ENCODE measurements around the gene ANO10. TPM values are rescaled to one million over a fixed set of nuclear protein-coding genes. Genes with fewer than 3 reads are reported as not detected.
A peak's percentile ranks its signal among the peaks of the same experiment; 100 is the strongest.
"Not testable (repeated sequence)": the region's sequence is repeated elsewhere in the genome, so short reads cannot be mapped to it uniquely, and the experiment has no call there.

The ANO10 gene
- total RNA-seq, 2 experiments from 2014 or later, result 12.4 to 14.3 TPM

DNA sequence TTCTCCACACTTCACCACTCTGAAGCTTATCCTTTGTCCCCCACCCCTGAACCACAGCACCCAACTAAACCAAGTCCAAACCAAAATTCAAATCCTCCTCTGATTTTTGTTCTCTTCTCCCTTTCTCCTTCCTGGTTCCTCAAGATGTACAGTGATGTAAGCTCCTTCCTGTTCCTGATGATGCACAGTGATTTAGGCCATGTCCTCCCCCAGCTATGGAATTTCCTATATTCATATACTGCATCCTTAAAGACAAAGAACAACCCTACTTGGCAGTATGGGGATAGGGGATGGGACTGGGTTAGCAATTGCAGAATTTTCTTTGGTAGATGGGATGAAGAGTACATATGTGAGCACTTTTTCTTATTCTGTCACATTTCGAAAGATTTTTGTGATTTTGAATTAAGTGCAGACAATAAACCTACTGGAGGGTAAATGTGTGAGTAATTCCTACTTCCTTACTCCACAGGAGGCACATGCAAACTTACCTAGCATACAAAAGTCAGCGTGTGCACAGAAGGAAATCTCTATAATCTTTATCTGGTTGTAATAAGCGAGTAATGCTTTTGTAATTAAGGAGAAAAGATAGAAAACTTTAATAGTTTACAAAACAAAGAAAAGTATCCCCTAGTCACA lies 125.0 kb downstream of the ANO10 start:
- DNase-seq, result no peak
- Mint-ChIP-seq H3K4me3 (no peak overlapping the region), H3K27me3 (peaks cover 12% of the 10 kb centered on the region), H3K27ac (no peak overlapping the region), H3K9me3 (no peaks in the 10 kb centered on the region), H3K36me3 (ENCODE audit: low read depth) (no peaks in the 10 kb centered on the region), H3K4me1 (peaks cover 21% of the 10 kb centered on the region)
- ChIA-PET CTCF (no interaction called here), POLR2A (no interaction called here)

DNA sequence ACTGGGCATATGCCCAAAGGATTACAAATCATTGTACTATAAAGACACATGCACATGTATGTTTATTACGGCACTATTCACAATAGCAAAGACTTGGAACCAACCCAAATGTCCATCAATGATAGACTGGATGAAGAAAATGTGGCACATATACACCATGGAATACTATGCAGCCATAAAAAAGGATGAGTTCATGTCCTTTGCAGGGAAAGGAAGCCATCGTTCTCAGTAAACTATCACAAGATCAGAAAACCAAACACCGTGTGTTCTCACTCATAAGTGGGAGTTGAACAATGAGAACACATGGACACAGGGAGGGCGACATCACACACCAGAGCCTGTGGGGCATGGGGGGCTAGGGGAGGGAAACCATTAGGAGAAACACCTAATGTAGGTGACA lies 128.9 kb downstream of the ANO10 start:
- peaks cover 17% of the 10 kb centered on the region for H3K27me3 Mint-ChIP-seq
- peaks cover 11% of the 10 kb centered on the region for H3K4me1 Mint-ChIP-seq
- H3K27ac Mint-ChIP-seq; POLR2A ChIA-PET; CTCF ChIA-PET; DNase-seq; H3K4me3 Mint-ChIP-seq; H3K9me3 Mint-ChIP-seq; H3K36me3 Mint-ChIP-seq (ENCODE audit: low read depth): not testable (repeated sequence)

DNA sequence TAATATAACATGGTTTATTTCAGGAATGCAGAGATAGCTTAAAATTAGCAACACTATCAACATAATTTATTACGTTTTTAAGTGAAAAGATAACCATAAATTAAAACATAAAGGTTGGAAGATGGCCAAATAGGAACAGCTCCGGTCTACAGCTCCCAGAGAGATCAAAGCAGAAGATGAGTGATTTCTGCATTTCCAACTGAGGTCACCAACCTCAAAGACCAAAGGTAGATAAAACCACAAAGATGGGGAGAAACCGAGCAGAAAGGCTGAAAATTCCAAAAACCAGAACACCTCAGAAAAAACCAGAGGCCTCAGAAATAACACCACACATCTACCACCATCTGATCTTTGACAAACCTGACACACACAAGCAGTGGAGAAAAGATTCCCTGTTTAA lies 130.0 kb downstream of the ANO10 start:
- peaks cover 16% of the 10 kb centered on the region for H3K27me3 Mint-ChIP-seq
- H3K4me1 Mint-ChIP-seq, result peaks cover 11% of the 10 kb centered on the region
- H3K36me3 Mint-ChIP-seq (ENCODE audit: low read depth); H3K27ac Mint-ChIP-seq; POLR2A ChIA-PET; H3K4me3 Mint-ChIP-seq; CTCF ChIA-PET; DNase-seq; H3K9me3 Mint-ChIP-seq: not testable (repeated sequence)

DNA sequence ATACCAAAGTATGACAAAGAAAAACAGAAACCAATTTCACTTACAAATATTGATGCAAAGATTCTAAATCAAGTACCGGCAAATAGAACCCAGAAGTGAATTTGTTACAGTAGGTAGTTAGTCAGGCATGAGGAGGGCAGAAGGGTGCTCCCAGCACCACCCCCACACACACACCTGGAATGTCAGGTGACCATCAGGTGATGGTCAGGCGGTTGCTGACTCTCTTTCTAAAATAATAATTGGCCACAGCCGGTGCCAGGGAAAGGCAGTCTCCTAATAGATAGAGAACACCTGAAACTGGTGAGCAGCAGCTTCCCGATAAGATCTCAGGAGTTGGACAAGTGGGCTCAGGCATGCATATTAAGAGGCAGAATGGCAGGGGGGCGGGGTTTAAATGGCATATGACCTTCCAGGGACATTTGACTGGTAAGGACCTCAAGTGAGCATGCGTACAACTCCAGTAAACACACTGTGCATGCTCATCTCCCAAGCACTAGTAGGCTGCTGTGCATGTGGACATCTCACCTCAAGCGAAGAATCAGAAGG lies 131.1 kb downstream of the ANO10 start:
- Mint-ChIP-seq H3K36me3 (ENCODE audit: low read depth) (no peaks in the 10 kb centered on the region), H3K4me3 (no peak overlapping the region), H3K4me1 (peaks cover 11% of the 10 kb centered on the region), H3K9me3 (no peaks in the 10 kb centered on the region), H3K27ac (no peak overlapping the region), H3K27me3 (peaks cover 14% of the 10 kb centered on the region)
- DNase-seq, result no peak
- CTCF ChIA-PET, result no interaction called here
- POLR2A ChIA-PET, result no interaction called here

DNA sequence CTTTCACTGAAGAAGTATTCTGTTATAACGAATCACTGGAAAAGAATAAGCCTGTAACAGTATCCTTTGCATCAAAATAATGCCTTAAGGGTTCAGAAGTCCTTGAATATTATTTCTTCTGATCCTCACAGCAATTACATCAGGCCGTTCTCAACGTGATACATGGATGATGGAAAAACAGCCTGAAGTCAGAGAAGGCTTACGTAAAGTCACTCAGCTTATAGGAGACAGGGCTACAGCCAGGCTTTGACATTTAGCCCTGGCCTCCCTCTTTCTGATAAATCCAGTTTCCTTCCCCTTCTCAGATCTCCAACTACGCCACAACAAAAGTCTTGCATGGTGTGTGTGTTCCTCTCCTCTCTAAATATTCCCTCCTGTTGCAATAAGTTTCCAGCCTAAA lies 131.9 kb downstream of the ANO10 start:
- no peak overlapping the region for H3K4me3 Mint-ChIP-seq
- ChIA-PET CTCF (interaction anchor here (0.7 kb wide), 1 partner anchor 235 kb away, joined by 3 read pairs; no protein-coding TSS in a partner anchor), POLR2A (no interaction called here)
- no peaks in the 10 kb centered on the region for H3K9me3 Mint-ChIP-seq
- H3K27me3 Mint-ChIP-seq, result peaks cover 14% of the 10 kb centered on the region
- no peak overlapping the region for H3K27ac Mint-ChIP-seq
- H3K36me3 Mint-ChIP-seq (ENCODE audit: low read depth), result no peaks in the 10 kb centered on the region
- no peak for DNase-seq
- H3K4me1 Mint-ChIP-seq, result peaks cover 11% of the 10 kb centered on the region

DNA sequence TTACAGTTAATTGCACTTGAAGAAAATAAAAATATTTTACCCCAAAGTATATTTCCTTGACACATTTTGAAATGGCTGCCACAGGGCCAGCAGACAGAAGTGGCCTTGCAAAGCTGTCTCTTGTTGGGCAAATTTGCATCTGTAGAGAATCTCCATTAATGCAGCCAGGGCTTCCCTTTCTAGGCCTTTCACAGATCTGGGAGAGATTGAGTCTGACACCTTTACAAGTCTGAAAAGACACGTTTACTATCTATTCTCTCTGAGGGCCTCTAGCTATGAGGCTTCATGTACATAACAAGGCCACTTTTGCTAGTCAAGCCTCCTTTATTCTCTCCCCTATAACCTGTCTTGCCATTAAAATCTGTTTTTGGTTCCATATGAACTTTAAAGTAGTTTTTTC lies 135.9 kb downstream of the ANO10 start:
- POLR2A ChIA-PET, result no interaction called here
- Mint-ChIP-seq H3K27me3 (peaks cover 2% of the 10 kb centered on the region), H3K27ac (peak overlapping the region; percentile 13), H3K4me3 (no peak overlapping the region), H3K4me1 (peaks cover 7% of the 10 kb centered on the region), H3K9me3 (peaks cover 6% of the 10 kb centered on the region), H3K36me3 (ENCODE audit: low read depth) (peaks cover 3% of the 10 kb centered on the region)
- CTCF ChIA-PET, result no interaction called here
- DNase-seq, result no peak

DNA sequence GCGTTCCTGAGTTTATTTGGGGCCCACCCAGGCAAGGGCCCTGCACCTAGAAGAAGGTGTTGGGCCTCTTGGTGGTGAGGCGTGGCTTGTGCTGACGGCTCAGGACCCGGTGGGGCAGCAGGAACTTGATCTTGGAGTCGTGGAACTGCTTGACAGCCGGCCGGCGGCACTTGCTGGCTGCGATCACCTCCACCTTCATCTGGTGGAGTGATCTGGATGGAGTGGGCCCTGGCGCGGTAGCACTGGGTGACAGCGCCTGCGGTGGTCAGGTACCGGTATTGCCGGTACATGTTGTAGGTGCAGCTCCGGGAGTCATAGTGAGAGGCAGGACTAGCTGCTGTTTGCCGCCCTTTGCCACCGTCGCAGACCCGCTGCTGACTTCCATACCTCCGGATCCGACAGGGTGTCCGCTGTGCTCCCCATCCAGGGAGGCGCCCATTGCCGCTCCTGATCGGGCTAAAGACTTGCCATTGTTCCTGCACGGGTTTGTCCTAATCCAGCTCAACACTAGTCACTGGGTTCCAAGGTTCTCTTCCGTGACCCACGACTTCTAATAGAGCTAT lies 136.8 kb downstream of the ANO10 start:
- ChIA-PET POLR2A (no interaction called here), CTCF (no interaction called here)
- DNase-seq, result no peak
- Mint-ChIP-seq H3K9me3 (peaks cover 6% of the 10 kb centered on the region), H3K4me3 (no peak overlapping the region), H3K27me3 (peaks cover under 1% of the 10 kb centered on the region), H3K36me3 (ENCODE audit: low read depth) (peaks cover 5% of the 10 kb centered on the region), H3K27ac (no peak overlapping the region), H3K4me1 (peaks cover 7% of the 10 kb centered on the region)

DNA sequence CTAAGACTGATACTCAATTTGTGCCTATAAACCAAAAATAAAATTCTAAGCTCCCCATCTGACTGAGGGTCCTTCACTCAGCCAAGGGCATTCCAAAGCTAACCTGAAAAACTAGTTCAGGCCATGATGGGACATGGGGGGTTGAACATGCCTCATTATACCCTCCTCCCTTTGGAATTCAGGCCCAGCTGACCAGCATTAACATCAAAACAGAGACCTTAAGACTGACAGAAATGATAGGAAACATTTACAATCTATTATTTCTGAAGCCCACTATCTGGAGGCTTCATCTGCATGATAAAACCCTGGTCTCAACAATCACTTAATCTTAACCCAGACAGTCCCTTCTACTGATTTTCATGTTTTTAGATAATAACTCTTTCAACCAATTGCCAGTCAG lies 140.4 kb downstream of the ANO10 start:
- H3K4me1 Mint-ChIP-seq, result peaks cover 28% of the 10 kb centered on the region
- CTCF ChIA-PET, result interaction anchor here (1.5 kb wide), 1 partner anchor 13 kb away, joined by 4 read pairs; no protein-coding TSS in a partner anchor

DNA sequence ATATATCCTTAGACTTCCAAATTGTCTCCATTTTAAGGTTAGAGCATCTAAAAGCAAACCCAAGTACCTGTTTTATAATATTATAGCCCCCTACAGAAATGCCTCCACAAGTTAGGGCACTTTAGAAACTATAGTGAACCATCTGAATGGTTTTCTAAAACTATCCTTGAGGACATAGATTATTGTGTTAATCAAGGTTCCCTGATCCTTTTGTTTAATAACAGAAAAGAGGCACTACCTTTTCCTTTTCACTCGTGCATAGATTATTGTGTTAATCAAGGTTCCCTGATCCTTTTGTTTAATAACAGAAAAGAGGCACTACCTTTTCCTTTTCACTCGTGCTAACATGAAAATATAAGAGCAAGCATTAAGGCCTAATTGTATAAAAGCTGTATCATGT lies 143.0 kb downstream of the ANO10 start:
- CTCF ChIA-PET, POLR2A ChIA-PET, DNase-seq, H3K27me3 Mint-ChIP-seq, H3K4me3 Mint-ChIP-seq, H3K9me3 Mint-ChIP-seq: not testable (repeated sequence)
- H3K4me1 Mint-ChIP-seq, result peaks cover 28% of the 10 kb centered on the region
- H3K27ac Mint-ChIP-seq, result peak overlapping the region; percentile 94
- H3K36me3 Mint-ChIP-seq (ENCODE audit: low read depth), result peaks cover 22% of the 10 kb centered on the region

More for the DNA sequence above, 140.4 kb downstream of the ANO10 start:
- Mint-ChIP-seq H3K27ac (no peak overlapping the region), H3K36me3 (ENCODE audit: low read depth) (peaks cover 22% of the 10 kb centered on the region), H3K27me3 (peaks cover 2% of the 10 kb centered on the region), H3K9me3 (peaks cover 10% of the 10 kb centered on the region), H3K4me3 (no peak overlapping the region)
- POLR2A ChIA-PET, result no interaction called here
- DNase-seq, result no peak

DNA sequence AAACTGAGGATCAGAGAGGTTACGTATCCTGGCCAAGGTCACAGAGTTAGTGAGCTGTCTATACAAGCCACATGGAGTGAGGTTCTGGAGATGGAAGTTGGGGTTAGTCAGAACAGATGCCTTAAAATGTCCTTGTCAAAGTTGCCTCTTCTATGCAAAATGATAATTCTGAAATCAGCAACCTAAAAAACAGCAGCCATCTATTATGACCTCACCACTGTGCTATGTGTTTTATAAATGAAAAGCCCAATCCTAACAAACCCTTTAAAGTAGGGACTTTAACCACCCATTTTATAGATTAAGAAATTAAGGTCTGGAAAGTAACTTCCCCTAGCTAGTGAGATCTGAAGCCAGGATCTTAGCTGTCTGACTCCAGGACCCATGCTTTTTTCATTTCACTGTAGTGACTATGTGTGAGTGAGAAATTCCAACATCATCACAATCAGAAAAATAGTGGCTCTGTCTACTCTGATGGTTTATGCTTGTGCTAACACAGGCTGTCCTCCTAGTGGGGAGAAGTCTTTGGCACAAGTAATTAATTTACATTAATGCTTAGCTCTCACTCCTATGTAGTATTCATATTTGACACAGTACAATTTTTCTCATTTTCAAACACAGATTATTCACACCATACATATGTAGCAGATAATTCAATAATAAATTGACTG lies 143.6 kb downstream of the ANO10 start:
- DNase-seq, result no peak
- H3K4me1 Mint-ChIP-seq, result peaks cover 27% of the 10 kb centered on the region
- H3K27ac Mint-ChIP-seq, result peak overlapping the region; percentile 94
- H3K27me3 Mint-ChIP-seq, result peaks cover 2% of the 10 kb centered on the region
- ChIA-PET POLR2A (interaction anchor here (0.5 kb wide), 1 partner anchor 134 kb away, joined by 3 read pairs; no protein-coding TSS in a partner anchor), CTCF (no interaction called here)
- H3K9me3 Mint-ChIP-seq, result peaks cover 10% of the 10 kb centered on the region
- no peak overlapping the region for H3K4me3 Mint-ChIP-seq
- H3K36me3 Mint-ChIP-seq (ENCODE audit: low read depth), result peaks cover 22% of the 10 kb centered on the region

DNA sequence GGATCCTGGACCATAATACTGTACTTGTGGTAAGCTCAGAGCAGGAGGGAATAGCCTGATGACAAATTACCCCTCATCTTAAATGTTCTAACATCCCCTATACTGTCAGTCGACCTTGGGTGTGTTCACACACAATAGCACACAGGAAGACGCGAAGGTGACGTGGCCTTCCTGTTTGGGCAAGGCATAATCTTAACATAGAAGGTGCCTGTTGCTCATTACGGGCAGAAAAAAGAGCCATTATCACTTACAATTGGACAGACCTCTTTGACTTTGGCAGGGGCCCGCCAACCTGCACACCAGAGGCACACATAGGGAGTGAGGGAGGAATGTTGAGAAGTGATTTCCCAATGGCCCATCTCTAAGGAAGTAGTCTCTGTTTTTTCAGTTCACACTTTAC lies 144.2 kb downstream of the ANO10 start:
- peaks cover 23% of the 10 kb centered on the region for H3K4me1 Mint-ChIP-seq
- peaks cover 2% of the 10 kb centered on the region for H3K27me3 Mint-ChIP-seq
- H3K36me3 Mint-ChIP-seq (ENCODE audit: low read depth), result peaks cover 19% of the 10 kb centered on the region
- ChIA-PET POLR2A (interaction anchor here (0.5 kb wide), 1 partner anchor 133 kb away, joined by 3 read pairs; no protein-coding TSS in a partner anchor), CTCF (no interaction called here)
- peaks cover 10% of the 10 kb centered on the region for H3K9me3 Mint-ChIP-seq
- peak overlapping the region; percentile 94 for H3K27ac Mint-ChIP-seq
- DNase-seq, result peak; percentile 70
- H3K4me3 Mint-ChIP-seq, result peak overlapping the region; percentile 1

DNA sequence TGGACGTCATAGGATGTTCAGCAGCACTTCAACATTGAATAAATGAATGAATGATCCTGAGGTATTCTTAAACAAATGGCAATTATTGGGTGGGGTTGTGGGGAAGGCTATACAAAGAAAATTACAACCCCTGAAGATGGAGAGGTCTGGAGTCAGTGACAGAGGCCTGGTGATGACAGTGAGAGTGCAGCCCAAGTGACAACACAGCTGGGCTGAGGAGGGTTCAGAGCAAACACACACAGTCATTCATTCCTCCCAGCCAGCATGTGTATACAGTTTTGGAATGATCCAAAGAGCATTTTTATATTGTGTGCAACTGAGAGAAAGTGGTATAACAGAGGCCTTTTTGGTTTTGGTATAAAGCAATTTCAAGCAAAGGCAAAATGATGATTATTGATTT lies 148.1 kb downstream of the ANO10 start:
- no peak for DNase-seq
- H3K27me3 Mint-ChIP-seq, result peaks cover 2% of the 10 kb centered on the region
- ChIA-PET CTCF (interaction anchor here (1.5 kb wide), 1 partner anchor 13 kb away, joined by 4 read pairs; no protein-coding TSS in a partner anchor), POLR2A (no interaction called here)
- H3K27ac Mint-ChIP-seq, result no peak overlapping the region
- H3K9me3 Mint-ChIP-seq, result peaks cover 6% of the 10 kb centered on the region
- H3K36me3 Mint-ChIP-seq (ENCODE audit: low read depth), result peaks cover 15% of the 10 kb centered on the region
- H3K4me3 Mint-ChIP-seq, result no peak overlapping the region
- peaks cover 21% of the 10 kb centered on the region for H3K4me1 Mint-ChIP-seq

DNA sequence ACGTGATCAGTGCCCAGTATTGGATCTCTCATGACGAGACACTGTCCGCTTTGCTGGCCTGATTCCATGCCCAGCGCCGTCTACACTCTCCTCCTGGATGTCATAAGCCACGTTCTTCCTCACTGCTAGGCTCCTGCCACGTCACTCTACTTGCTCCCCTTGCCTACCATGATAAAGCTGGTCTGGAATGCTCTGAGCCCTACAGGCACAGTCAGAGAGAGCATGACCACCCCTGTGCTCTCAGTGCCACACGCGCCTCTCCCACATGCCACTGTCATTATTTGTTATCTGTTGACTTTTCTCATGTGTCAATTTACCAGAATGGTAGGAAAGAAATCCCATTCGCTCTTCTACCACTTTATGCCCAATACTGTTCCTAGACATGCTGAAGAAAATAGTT lies 148.6 kb downstream of the ANO10 start:
- Mint-ChIP-seq H3K36me3 (ENCODE audit: low read depth) (peaks cover 10% of the 10 kb centered on the region), H3K27ac (no peak overlapping the region), H3K9me3 (peaks cover 6% of the 10 kb centered on the region), H3K4me3 (no peak overlapping the region), H3K27me3 (peaks cover 2% of the 10 kb centered on the region), H3K4me1 (peaks cover 17% of the 10 kb centered on the region)
- ChIA-PET POLR2A (no interaction called here), CTCF (interaction anchor here (1.5 kb wide), 1 partner anchor 12 kb away, joined by 4 read pairs; no protein-coding TSS in a partner anchor)
- DNase-seq, result no peak

All from activated CD4-positive, alpha-beta T cell treated with anti-CD3 and anti-CD28 coated beads, Interleukin-2, amount 10 ng/mL, durations not matched to agents 7 days and 5 days (primary cell).